Neural crest cell (in vitro differentiated cells): ENCODE results near the gene MRAP2. TPM values are rescaled to one million over a fixed set of nuclear protein-coding genes. Genes with fewer than 3 reads are reported as not detected.
"Not testable (repeated sequence)": the region's sequence is repeated elsewhere in the genome, so short reads cannot be mapped to it uniquely, and the experiment has no call there.

Experiments
- DNase-seq: peaks from one replicate; pipeline ENCODE4 v3.0.0; 2021; ENCODE audit warnings: low read depth, mixed read lengths, low spot score
- H3K27ac Mint-ChIP-seq: one replicate; pipeline ENCODE4 v1.8.0; 2021; ENCODE audit warnings: mild to moderate bottlenecking, mixed read lengths; ENCODE audit not compliant: unreplicated experiment
- H3K27me3 Mint-ChIP-seq: 2 replicates; pipeline ENCODE4 v1.8.0; 2021; ENCODE audit warnings: low read depth, mild to moderate bottlenecking, mixed read lengths
- H3K36me3 Mint-ChIP-seq: 2 replicates; pipeline ENCODE4 v1.8.0; 2021; ENCODE audit warnings: low read depth, mild to moderate bottlenecking, mixed read lengths
- H3K4me1 Mint-ChIP-seq: 2 replicates; pipeline ENCODE4 v1.8.0; 2021; ENCODE audit warnings: mixed read lengths
- H3K4me3 Mint-ChIP-seq: one replicate; pipeline ENCODE4 v1.8.0; 2021; ENCODE audit warnings: mild to moderate bottlenecking, mixed read lengths
- H3K9me3 Mint-ChIP-seq: 2 replicates; pipeline ENCODE4 v1.8.0; 2021; ENCODE audit warnings: mixed read lengths
- CTCF ChIP-seq: fragments of 200-600 bp; sonication (generic); conservative IDR thresholded peaks from 2 replicates; pipeline ENCODE4 v1.5.0; 2021; ENCODE audit warnings: antibody characterized with exemption, mild to moderate bottlenecking
- total RNA-seq: library from RNA; stranded (reverse); gene quantifications from 2 replicates; pipeline ENCODE4 v1.2.1, GENCODE V29; 2021

Gene MRAP2
- total RNA-seq, 1 donor from 2014 or later = 1.4 TPM

- no peak overlapping the region for H3K27ac Mint-ChIP-seq
- DNase-seq = no peak
- no peak for TF ChIP-seq CTCF
- H3K9me3 Mint-ChIP-seq = no peaks in the 10 kb centered on the region
- H3K4me1 Mint-ChIP-seq = no peaks in the 10 kb centered on the region
- peaks cover 4% of the 10 kb centered on the region for H3K27me3 Mint-ChIP-seq
- H3K4me3 Mint-ChIP-seq = no peak overlapping the region
- H3K36me3 Mint-ChIP-seq = no peaks in the 10 kb centered on the region
Measured at GRCh38 chr6:84019842-84020211, 13.7 kb upstream of the MRAP2 start.

- Mint-ChIP-seq H3K27ac (no peak overlapping the region), H3K4me1 (no peaks in the 10 kb centered on the region), H3K9me3 (no peaks in the 10 kb centered on the region), H3K27me3 (peaks cover 4% of the 10 kb centered on the region), H3K4me3 (no peak overlapping the region), H3K36me3 (no peaks in the 10 kb centered on the region)
- DNase-seq = no peak
- no peak for TF ChIP-seq CTCF
Measured at GRCh38 chr6:84021625-84022024, 11.9 kb upstream of the MRAP2 start.

GRCh38 chr6:84026721-84027164, 6.8 kb upstream of the MRAP2 start:
- Mint-ChIP-seq H3K27ac (no peak overlapping the region), H3K9me3 (peaks cover 2% of the 10 kb centered on the region), H3K4me3 (no peak overlapping the region), H3K4me1 (peaks cover 5% of the 10 kb centered on the region), H3K27me3 (peaks cover 8% of the 10 kb centered on the region), H3K36me3 (no peaks in the 10 kb centered on the region)
- TF ChIP-seq CTCF = no peak
- no peak for DNase-seq

GRCh38 chr6:84027340-84028181, 6.0 kb upstream of the MRAP2 start:
- H3K27me3 Mint-ChIP-seq = peaks cover 15% of the 10 kb centered on the region
- no peak overlapping the region for H3K27ac Mint-ChIP-seq
- peaks cover 5% of the 10 kb centered on the region for H3K4me1 Mint-ChIP-seq
- TF ChIP-seq CTCF = no peak
- DNase-seq = no peak
- H3K36me3 Mint-ChIP-seq = no peaks in the 10 kb centered on the region
- H3K4me3 Mint-ChIP-seq = no peak overlapping the region
- H3K9me3 Mint-ChIP-seq = peaks cover 2% of the 10 kb centered on the region

- TF ChIP-seq CTCF = no peak
- Mint-ChIP-seq H3K36me3 (no peaks in the 10 kb centered on the region), H3K27ac (no peak overlapping the region), H3K9me3 (peaks cover 2% of the 10 kb centered on the region), H3K4me3 (no peak overlapping the region), H3K27me3 (peaks cover 23% of the 10 kb centered on the region), H3K4me1 (peaks cover 11% of the 10 kb centered on the region)
- no peak for DNase-seq
Measured at GRCh38 chr6:84028350-84028749, 5.2 kb upstream of the MRAP2 start.

GRCh38 chr6:84032000-84032399, 1.6 kb upstream of the MRAP2 start:
- not testable (repeated sequence) for H3K9me3 Mint-ChIP-seq, DNase-seq, H3K27ac Mint-ChIP-seq, H3K36me3 Mint-ChIP-seq
- Mint-ChIP-seq H3K27me3 (peaks cover 47% of the 10 kb centered on the region), H3K4me1 (peaks cover 17% of the 10 kb centered on the region), H3K4me3 (peak overlapping the region; percentile 73)
